HepG2 (cell line): Measurements from ENCODE around the gene SHLD1. TPM values are rescaled to one million over a fixed set of nuclear protein-coding genes. Genes with fewer than 3 reads are reported as not detected.

Source experiments
- HOXA5 ChIP-seq: sonication (generic); formaldehyde crosslinking; IDR thresholded peaks from 2 replicates; pipeline ENCODE4 v1.4.0; 2020; ENCODE audit warnings: missing genetic modification reagents
- NFRKB ChIP-seq: fragments of 450-650 bp; IDR thresholded peaks from 2 replicates; pipeline ENCODE4 v1.6.1; 2017
- POLR2G ChIP-seq: fragments of 200-400 bp; formaldehyde crosslinking; IDR thresholded peaks from 2 replicates; pipeline ENCODE4 v1.6.1; 2018; ENCODE audit warnings: mild to moderate bottlenecking, low read depth, low read length, moderate library complexity
- PRMT3 ChIP-seq: sonication (generic); formaldehyde crosslinking; IDR thresholded peaks from 2 replicates; pipeline ENCODE4 v1.8.1; 2022; ENCODE audit warnings: low read depth, mild to moderate bottlenecking, moderate library complexity, missing genetic modification reagents, borderline replicate concordance
- PTBP1 ChIP-seq: fragments of 200-400 bp; formaldehyde crosslinking; IDR thresholded peaks from 2 replicates; pipeline ENCODE4 v1.6.1; 2018; ENCODE audit warnings: low read length, low read depth; ENCODE audit not compliant: poor library complexity, severe bottlenecking
- SIN3B ChIP-seq: fragments of 150-350 bp; IDR thresholded peaks from 2 replicates; pipeline ENCODE4 v1.6.1; 2014; ENCODE audit warnings: low read length
- SP1 ChIP-seq, 2 experiments: fragments of 450-650 bp in 1 of 2; sonication (generic) in 1 of 2; formaldehyde crosslinking in 1 of 2; IDR thresholded peaks; 2 replicates each; pipeline versions ENCODE4 v1.4.0 to v1.6.1; 2016 to 2020; ENCODE audit warnings: missing genetic modification reagents in 1 of 2
- SRY ChIP-seq: sonication (generic); formaldehyde crosslinking; IDR thresholded peaks from 2 replicates; pipeline ENCODE4 v1.8.0; 2022; ENCODE audit warnings: mild to moderate bottlenecking, missing genetic modification reagents
- ZBTB21 ChIP-seq: sonication (generic); formaldehyde crosslinking; IDR thresholded peaks from 2 replicates; pipeline ENCODE4 v1.4.0; 2020; ENCODE audit warnings: missing genetic modification reagents
- ZFP36 ChIP-seq: fragments of 150-350 bp; IDR thresholded peaks from 2 replicates; pipeline ENCODE4 v1.6.1; 2018; ENCODE audit warnings: borderline replicate concordance, low read length, low read depth; ENCODE audit not compliant: partially characterized antibody
- ZNF563 ChIP-seq: sonication (generic); formaldehyde crosslinking; IDR thresholded peaks from 2 replicates; pipeline ENCODE4 v1.8.0; 2022; ENCODE audit warnings: mild to moderate bottlenecking, moderate library complexity, missing genetic modification reagents
- ZNF670 ChIP-seq: sonication (generic); formaldehyde crosslinking; IDR thresholded peaks from 2 replicates; pipeline ENCODE4 v1.8.0; 2022; ENCODE audit warnings: mild to moderate bottlenecking, missing genetic modification reagents, borderline replicate concordance
- ZNF724P ChIP-seq: sonication (generic); formaldehyde crosslinking; IDR thresholded peaks from 2 replicates; pipeline ENCODE4 v1.8.0; 2022; ENCODE audit warnings: missing genetic modification reagents, borderline replicate concordance
- polyA plus RNA-seq, 8 experiments: library from polyadenylated mRNA; depleted of rRNA in 3 of 8; stranded (reverse) in 7 of 8; unstranded in 1 of 8; fragments of >200 nt; fragmentation: Illumina TruSeq in 4 of 8; extraction: Trizol in 4 of 8; gene quantifications; 2 replicates each; pipeline versions ENCODE4 v1.2.1 to v1.2.3, GENCODE V29; 2011 to 2016; ENCODE audit warnings: low read depth in 4 of 8, missing spikeins in 1 of 8, mixed read lengths in 1 of 8; ENCODE audit not compliant: insufficient read depth in 1 of 8
- total RNA-seq, 5 experiments: library from RNA; depleted of rRNA; stranded (reverse); fragments of >200 nt; fragmentation: Illumina TruSeq; extraction: Trizol; gene quantifications; 2 replicates each; pipeline ENCODE4 v1.2.3, GENCODE V29; 2016; ENCODE audit warnings: low read depth in 1 of 5
- TF ChIP-seq, protein P1 (sequence below): sonication (generic); formaldehyde crosslinking; IDR thresholded peaks from 2 replicates; pipeline ENCODE4 v1.4.0; 2020; ENCODE audit warnings: missing genetic modification reagents
- TF ChIP-seq, protein P2 (sequence below): sonication (generic); formaldehyde crosslinking; IDR thresholded peaks from 2 replicates; pipeline ENCODE4 v1.4.0; 2020; ENCODE audit warnings: mild to moderate bottlenecking, missing genetic modification reagents
- TF ChIP-seq, protein P3 (sequence below): sonication (generic); formaldehyde crosslinking; IDR thresholded peaks from 2 replicates; pipeline ENCODE4 v1.5.0; 2020; ENCODE audit warnings: mild to moderate bottlenecking, missing genetic modification reagents, moderate library complexity
- TF ChIP-seq, protein P4 (sequence below): sonication (generic); formaldehyde crosslinking; IDR thresholded peaks from 2 replicates; pipeline ENCODE4 v1.5.0; 2020; ENCODE audit warnings: missing genetic modification reagents
- TF ChIP-seq, protein P5 (sequence below): sonication (generic); formaldehyde crosslinking; IDR thresholded peaks from 2 replicates; pipeline ENCODE4 v1.4.0; 2020; ENCODE audit warnings: missing genetic modification reagents; ENCODE audit errors: not compliant biosample characterization
- TF ChIP-seq, protein P6 (sequence below): sonication (generic); formaldehyde crosslinking; IDR thresholded peaks from 2 replicates; pipeline ENCODE4 v1.5.0; 2020; ENCODE audit warnings: missing genetic modification reagents, mild to moderate bottlenecking, borderline replicate concordance

Gene SHLD1
- total and polyA plus RNA-seq, 2 of the 13 experiments (the other 11 are each of a cell fraction or from before 2014, with no cell fraction given) = 8.9 to 10.0 TPM

DNA sequence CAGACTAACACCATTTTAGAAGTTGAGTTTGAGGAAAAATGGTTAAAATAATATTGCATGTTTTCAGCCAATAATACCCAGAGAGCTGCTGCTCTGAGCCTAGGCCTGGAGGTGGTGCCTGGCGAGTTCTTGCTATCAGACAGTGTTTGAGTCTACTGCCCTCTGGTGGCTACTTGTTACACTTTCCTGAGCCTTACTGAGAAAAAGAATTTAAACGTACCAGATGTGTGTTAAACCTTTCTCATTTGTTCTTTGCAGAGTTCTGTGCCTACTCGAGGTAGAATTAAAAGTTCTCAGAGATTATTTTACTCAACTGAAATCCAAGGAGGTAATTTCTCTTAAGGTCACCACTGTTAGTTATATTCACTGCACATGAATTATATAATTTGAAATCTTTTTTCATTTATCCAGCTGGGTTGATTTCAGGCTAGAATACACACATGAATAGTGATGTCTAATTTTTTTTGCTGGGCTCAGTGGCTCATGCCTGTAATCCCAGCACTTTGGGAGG is 38.2 kb downstream of the SHLD1 start (continued):
- TF ChIP-seq PRMT3 (no peak), SRY (CRISPR knock-in tag) (no peak), HOXA5 (CRISPR knock-in tag) (0 out of 2 replicates have a peak, but pooled peaks have one; percentile 47), ZNF670 (CRISPR knock-in tag) (no peak), ZNF724P (CRISPR knock-in tag) (no peak), SP1 (IDR thresholded peaks at IDR 0.05) (no peak), SP1 (CRISPR knock-in tag; IDR thresholded peaks at IDR 0.05) (no peak), PTBP1 (no peak), ZNF563 (CRISPR knock-in tag) (no peak), SIN3B (peak; percentile 58; the same call in 1 of the 2 replicates), NFRKB (no peak), POLR2G (no peak), ZFP36 (no peak), ZBTB21 (CRISPR knock-in tag) (no peak)
- TF ChIP-seq, protein P1, sequence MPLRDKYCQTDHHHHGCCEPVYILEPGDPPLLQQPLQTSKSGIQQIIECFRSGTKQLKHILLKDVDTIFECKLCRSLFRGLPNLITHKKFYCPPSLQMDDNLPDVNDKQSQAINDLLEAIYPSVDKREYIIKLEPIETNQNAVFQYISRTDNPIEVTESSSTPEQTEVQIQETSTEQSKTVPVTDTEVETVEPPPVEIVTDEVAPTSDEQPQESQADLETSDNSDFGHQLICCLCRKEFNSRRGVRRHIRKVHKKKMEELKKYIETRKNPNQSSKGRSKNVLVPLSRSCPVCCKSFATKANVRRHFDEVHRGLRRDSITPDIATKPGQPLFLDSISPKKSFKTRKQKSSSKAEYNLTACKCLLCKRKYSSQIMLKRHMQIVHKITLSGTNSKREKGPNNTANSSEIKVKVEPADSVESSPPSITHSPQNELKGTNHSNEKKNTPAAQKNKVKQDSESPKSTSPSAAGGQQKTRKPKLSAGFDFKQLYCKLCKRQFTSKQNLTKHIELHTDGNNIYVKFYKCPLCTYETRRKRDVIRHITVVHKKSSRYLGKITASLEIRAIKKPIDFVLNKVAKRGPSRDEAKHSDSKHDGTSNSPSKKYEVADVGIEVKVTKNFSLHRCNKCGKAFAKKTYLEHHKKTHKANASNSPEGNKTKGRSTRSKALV (CRISPR knock-in tag) = peak; percentile 58; the same call in 1 of the 2 replicates
- TF ChIP-seq, protein P2, sequence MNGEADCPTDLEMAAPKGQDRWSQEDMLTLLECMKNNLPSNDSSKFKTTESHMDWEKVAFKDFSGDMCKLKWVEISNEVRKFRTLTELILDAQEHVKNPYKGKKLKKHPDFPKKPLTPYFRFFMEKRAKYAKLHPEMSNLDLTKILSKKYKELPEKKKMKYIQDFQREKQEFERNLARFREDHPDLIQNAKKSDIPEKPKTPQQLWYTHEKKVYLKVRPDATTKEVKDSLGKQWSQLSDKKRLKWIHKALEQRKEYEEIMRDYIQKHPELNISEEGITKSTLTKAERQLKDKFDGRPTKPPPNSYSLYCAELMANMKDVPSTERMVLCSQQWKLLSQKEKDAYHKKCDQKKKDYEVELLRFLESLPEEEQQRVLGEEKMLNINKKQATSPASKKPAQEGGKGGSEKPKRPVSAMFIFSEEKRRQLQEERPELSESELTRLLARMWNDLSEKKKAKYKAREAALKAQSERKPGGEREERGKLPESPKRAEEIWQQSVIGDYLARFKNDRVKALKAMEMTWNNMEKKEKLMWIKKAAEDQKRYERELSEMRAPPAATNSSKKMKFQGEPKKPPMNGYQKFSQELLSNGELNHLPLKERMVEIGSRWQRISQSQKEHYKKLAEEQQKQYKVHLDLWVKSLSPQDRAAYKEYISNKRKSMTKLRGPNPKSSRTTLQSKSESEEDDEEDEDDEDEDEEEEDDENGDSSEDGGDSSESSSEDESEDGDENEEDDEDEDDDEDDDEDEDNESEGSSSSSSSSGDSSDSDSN = no peak
- TF ChIP-seq, protein P3, sequence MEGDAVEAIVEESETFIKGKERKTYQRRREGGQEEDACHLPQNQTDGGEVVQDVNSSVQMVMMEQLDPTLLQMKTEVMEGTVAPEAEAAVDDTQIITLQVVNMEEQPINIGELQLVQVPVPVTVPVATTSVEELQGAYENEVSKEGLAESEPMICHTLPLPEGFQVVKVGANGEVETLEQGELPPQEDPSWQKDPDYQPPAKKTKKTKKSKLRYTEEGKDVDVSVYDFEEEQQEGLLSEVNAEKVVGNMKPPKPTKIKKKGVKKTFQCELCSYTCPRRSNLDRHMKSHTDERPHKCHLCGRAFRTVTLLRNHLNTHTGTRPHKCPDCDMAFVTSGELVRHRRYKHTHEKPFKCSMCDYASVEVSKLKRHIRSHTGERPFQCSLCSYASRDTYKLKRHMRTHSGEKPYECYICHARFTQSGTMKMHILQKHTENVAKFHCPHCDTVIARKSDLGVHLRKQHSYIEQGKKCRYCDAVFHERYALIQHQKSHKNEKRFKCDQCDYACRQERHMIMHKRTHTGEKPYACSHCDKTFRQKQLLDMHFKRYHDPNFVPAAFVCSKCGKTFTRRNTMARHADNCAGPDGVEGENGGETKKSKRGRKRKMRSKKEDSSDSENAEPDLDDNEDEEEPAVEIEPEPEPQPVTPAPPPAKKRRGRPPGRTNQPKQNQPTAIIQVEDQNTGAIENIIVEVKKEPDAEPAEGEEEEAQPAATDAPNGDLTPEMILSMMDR (CRISPR knock-in tag) = peak; percentile 95
- TF ChIP-seq, protein P4, sequence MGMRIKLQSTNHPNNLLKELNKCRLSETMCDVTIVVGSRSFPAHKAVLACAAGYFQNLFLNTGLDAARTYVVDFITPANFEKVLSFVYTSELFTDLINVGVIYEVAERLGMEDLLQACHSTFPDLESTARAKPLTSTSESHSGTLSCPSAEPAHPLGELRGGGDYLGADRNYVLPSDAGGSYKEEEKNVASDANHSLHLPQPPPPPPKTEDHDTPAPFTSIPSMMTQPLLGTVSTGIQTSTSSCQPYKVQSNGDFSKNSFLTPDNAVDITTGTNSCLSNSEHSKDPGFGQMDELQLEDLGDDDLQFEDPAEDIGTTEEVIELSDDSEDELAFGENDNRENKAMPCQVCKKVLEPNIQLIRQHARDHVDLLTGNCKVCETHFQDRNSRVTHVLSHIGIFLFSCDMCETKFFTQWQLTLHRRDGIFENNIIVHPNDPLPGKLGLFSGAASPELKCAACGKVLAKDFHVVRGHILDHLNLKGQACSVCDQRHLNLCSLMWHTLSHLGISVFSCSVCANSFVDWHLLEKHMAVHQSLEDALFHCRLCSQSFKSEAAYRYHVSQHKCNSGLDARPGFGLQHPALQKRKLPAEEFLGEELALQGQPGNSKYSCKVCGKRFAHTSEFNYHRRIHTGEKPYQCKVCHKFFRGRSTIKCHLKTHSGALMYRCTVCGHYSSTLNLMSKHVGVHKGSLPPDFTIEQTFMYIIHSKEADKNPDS = no peak
- TF ChIP-seq, protein P5, sequence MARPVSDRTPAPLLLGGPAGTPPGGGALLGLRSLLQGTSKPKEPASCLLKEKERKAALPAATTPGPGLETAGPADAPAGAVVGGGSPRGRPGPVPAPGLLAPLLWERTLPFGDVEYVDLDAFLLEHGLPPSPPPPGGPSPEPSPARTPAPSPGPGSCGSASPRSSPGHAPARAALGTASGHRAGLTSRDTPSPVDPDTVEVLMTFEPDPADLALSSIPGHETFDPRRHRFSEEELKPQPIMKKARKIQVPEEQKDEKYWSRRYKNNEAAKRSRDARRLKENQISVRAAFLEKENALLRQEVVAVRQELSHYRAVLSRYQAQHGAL (CRISPR knock-in tag) = no peak
- TF ChIP-seq, protein P6, sequence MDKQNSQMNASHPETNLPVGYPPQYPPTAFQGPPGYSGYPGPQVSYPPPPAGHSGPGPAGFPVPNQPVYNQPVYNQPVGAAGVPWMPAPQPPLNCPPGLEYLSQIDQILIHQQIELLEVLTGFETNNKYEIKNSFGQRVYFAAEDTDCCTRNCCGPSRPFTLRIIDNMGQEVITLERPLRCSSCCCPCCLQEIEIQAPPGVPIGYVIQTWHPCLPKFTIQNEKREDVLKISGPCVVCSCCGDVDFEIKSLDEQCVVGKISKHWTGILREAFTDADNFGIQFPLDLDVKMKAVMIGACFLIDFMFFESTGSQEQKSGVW = no peak
